HCT116 (cell line): Measurements from ENCODE around the gene GRM3. TPM values are rescaled to one million over a fixed set of nuclear protein-coding genes. Genes with fewer than 3 reads are reported as not detected.

ENCODE experiments used
- ATAC-seq: fragments of 200-7000 bp; cut with Tn5 transposase; 2 replicates; pipeline ENCODE4 v1.9.1; 2020; ENCODE audit warnings: mild to moderate bottlenecking, moderate library complexity
- BruUV-seq: library from RNA; stranded (reverse); fragments of 400-500 nt; replicated peaks from 2 replicates; lab custom pipeline; 2021; lab: Mats Ljungman, UMichigan
- CTCF ChIA-PET: fragments of 300-600 bp; sonication (Branson Sonifier 250); formaldehyde crosslinking; loops from one replicate; lab custom pipeline; 2021; ENCODE audit warnings: antibody characterized with exemption; lab: Charles Lee
- POLR2A ChIA-PET: fragments of 300-600, 350-600 bp; sonication (Branson Sonifier 250); formaldehyde crosslinking; loops from one replicate; lab custom pipeline; 2021; ENCODE audit warnings: antibody characterized with exemption; lab: Charles Lee
- RAD21 ChIA-PET, 2 experiments: fragments of 300-600 bp; sonication (Branson Sonifier 250); formaldehyde crosslinking; loops; one replicate each; lab custom pipeline; 2023; ENCODE audit warnings: low total read pairs in 2 of 2; ENCODE audit not compliant: uncharacterized antibody in 2 of 2, unreplicated experiment in 2 of 2, low non-redundant PET in 1 of 2; lab: Charles Lee
- DNase-seq: peaks from one replicate; pipeline ENCODE4 v3.0.0-alpha.2; 2010; ENCODE audit warnings: low read depth, low spot score
- H2AFZ ChIP-seq: fragments of 200-600 bp; shearing (Covaris generic), sonication (generic); 2 replicates; pipeline ENCODE4 v1.6.1; 2017; ENCODE audit warnings: low read depth, mixed run types, mixed read lengths, antibody characterized with exemption, low read length; ENCODE audit not compliant: poor library complexity, severe bottlenecking
- H3K27ac ChIP-seq: 2 replicates; pipeline ENCODE4 v1.5.1; 2012; ENCODE audit warnings: low read depth, low read length
- H3K27me3 ChIP-seq: fragments of 200-600 bp; sonication (generic); 2 replicates; pipeline ENCODE4 v1.6.1; 2016; ENCODE audit warnings: mixed run types, low read length, mixed read lengths; ENCODE audit not compliant: insufficient read depth
- H3K36me3 ChIP-seq, 2 experiments: fragments of 200-500 bp in 1 of 2; fragments of 200-600 bp in 1 of 2; sonication (Bioruptor generic) in 1 of 2; sonication (generic) in 1 of 2; 2 replicates each; pipeline versions ENCODE4 v1.5.1 to v1.6.1; 2014 to 2016; ENCODE audit warnings: low read length in 2 of 2, inconsistent platforms in 1 of 2, mixed read lengths in 1 of 2, mixed run types in 1 of 2; ENCODE audit not compliant: insufficient read depth in 2 of 2, control insufficient read depth in 1 of 2
- H3K4me1 ChIP-seq, 2 experiments: fragments of 200-600 bp in 1 of 2; sonication (generic) in 1 of 2; 2 replicates each; pipeline versions ENCODE4 v1.5.1 to v1.6.1; 2012 to 2017; ENCODE audit warnings: low read length in 2 of 2, inconsistent platforms in 1 of 2, mild to moderate bottlenecking in 1 of 2, mixed read lengths in 1 of 2, mixed run types in 1 of 2, moderate library complexity in 1 of 2; ENCODE audit not compliant: insufficient read depth in 2 of 2, control insufficient read depth in 1 of 2
- H3K4me2 ChIP-seq: fragments of 200-600 bp; sonication (generic); 2 replicates; pipeline ENCODE4 v1.6.1; 2017; ENCODE audit warnings: mixed run types, low read length, mixed read lengths
- H3K4me3 ChIP-seq, 2 experiments: fragments of 200-600 bp in 1 of 2; sonication (generic) in 1 of 2; replicated peaks in 1 of 2; 2 replicates each; pipeline ENCODE4 v1.5.1; 2011 to 2016; ENCODE audit warnings: low read length in 2 of 2, control low read depth in 1 of 2, low read depth in 1 of 2, mild to moderate bottlenecking in 1 of 2, mixed read lengths in 1 of 2, mixed run types in 1 of 2
- H3K79me2 ChIP-seq: fragments of 200-600 bp; sonication (generic); 2 replicates; pipeline ENCODE4 v1.6.1; 2017; ENCODE audit warnings: mild to moderate bottlenecking, mixed run types, low read length, moderate library complexity, mixed read lengths; ENCODE audit not compliant: insufficient read depth
- H3K9ac ChIP-seq: fragments of 200-600 bp; sonication (generic); 2 replicates; pipeline ENCODE4 v1.6.1; 2016; ENCODE audit warnings: low read length, mixed read lengths
- H3K9me2 ChIP-seq: fragments of 200-600 bp; sonication (generic), shearing (Covaris generic); 2 replicates; pipeline ENCODE4 v1.6.1; 2017; ENCODE audit warnings: mixed run types, mild to moderate bottlenecking, moderate library complexity; ENCODE audit not compliant: insufficient read depth
- H3K9me3 ChIP-seq, 2 experiments: fragments of 200-500 bp in 1 of 2; fragments of 200-600 bp in 1 of 2; sonication (Bioruptor generic) in 1 of 2; sonication (generic) in 1 of 2; 2 replicates each; pipeline ENCODE4 v1.6.1; 2014 to 2017; ENCODE audit warnings: low read length in 2 of 2, mixed read lengths in 2 of 2, inconsistent platforms in 1 of 2, low read depth in 1 of 2, mild to moderate bottlenecking in 1 of 2, mixed run types in 1 of 2, moderate library complexity in 1 of 2; ENCODE audit not compliant: control insufficient read depth in 1 of 2, insufficient read depth in 1 of 2
- H4K20me1 ChIP-seq: fragments of 200-600 bp; sonication (generic), shearing (Covaris generic); 2 replicates; pipeline ENCODE4 v1.6.1; 2017; ENCODE audit warnings: mixed run types, mild to moderate bottlenecking, moderate library complexity; ENCODE audit not compliant: insufficient read depth
- CBX3 ChIP-seq: IDR thresholded peaks from 2 replicates; pipeline ENCODE4 v1.6.1; 2012; ENCODE audit warnings: low read depth
- CTCF ChIP-seq, 3 experiments: fragments of 200-600 bp in 1 of 3; sonication (generic) in 1 of 3; IDR thresholded peaks in 2 of 3; conservative IDR thresholded peaks in 1 of 3; 2 replicates each; pipeline ENCODE4 v1.5.1; 2012 to 2017; ENCODE audit warnings: low read depth in 2 of 3, low read length in 2 of 3, antibody characterized with exemption in 1 of 3, borderline replicate concordance in 1 of 3, control low read depth in 1 of 3, mild to moderate bottlenecking in 1 of 3, mixed read lengths in 1 of 3, mixed run types in 1 of 3, moderate library complexity in 1 of 3; ENCODE audit not compliant: insufficient read depth in 1 of 3
- EGR1 ChIP-seq: IDR thresholded peaks from 2 replicates; pipeline ENCODE4 v1.6.1; 2012; ENCODE audit warnings: low read depth
- EZH2 ChIP-seq: fragments of 200-600 bp; sonication (generic); IDR thresholded peaks from 2 replicates; pipeline ENCODE4 v1.6.1; 2017; ENCODE audit warnings: antibody characterized with exemption, mixed run types
- FOSL1 ChIP-seq: IDR thresholded peaks from 2 replicates; pipeline ENCODE4 v1.6.1; 2012; ENCODE audit warnings: low read depth
- JUND ChIP-seq: IDR thresholded peaks from 2 replicates; pipeline ENCODE4 v1.6.1; 2012
- MAX ChIP-seq: IDR thresholded peaks from 2 replicates; pipeline ENCODE4 v1.6.1; 2012
- POLR2A ChIP-seq: IDR thresholded peaks from 2 replicates; pipeline ENCODE4 v1.7.0; 2011; ENCODE audit warnings: borderline replicate concordance; ENCODE audit not compliant: insufficient read depth, insufficient read length; ENCODE audit errors: extremely low read depth
- REST ChIP-seq: IDR thresholded peaks from 2 replicates; pipeline ENCODE4 v1.6.1; 2012; ENCODE audit warnings: low read depth
- SIN3A ChIP-seq: IDR thresholded peaks from 2 replicates; pipeline ENCODE4 v1.6.1; 2012; ENCODE audit warnings: low read depth
- TCF7L2 ChIP-seq: IDR thresholded peaks from 2 replicates; pipeline ENCODE4 v1.7.0; 2011; ENCODE audit warnings: borderline replicate concordance, inconsistent platforms; ENCODE audit not compliant: insufficient read depth, insufficient read length; ENCODE audit errors: extremely low read depth
- YY1 ChIP-seq: IDR thresholded peaks from 2 replicates; pipeline ENCODE4 v1.6.1; 2011; ENCODE audit warnings: low read length, low read depth, moderate library complexity, mild to moderate bottlenecking; ENCODE audit not compliant: insufficient replicate concordance; ENCODE audit errors: extremely low read depth
- ZBTB33 ChIP-seq: IDR thresholded peaks from 2 replicates; pipeline ENCODE4 v1.6.1; 2011; ENCODE audit warnings: mild to moderate bottlenecking, low read length, moderate library complexity; ENCODE audit not compliant: insufficient replicate concordance; ENCODE audit errors: extremely low read depth
- intact Hi-C: fragments of 100-400 bp; cut with micrococcal nuclease; formaldehyde crosslinking; loops from 2 replicates; pipeline ENCODE4 v1.10.0; 2022
- total RNA-seq: library from RNA; stranded (reverse); gene quantifications from one replicate; pipeline ENCODE4 v1.2.1, GENCODE V29; 2021; ENCODE audit not compliant: unreplicated experiment

Gene GRM3
- total RNA-seq, 1 experiment from 2014 or later = not detected

GRCh38 chr7:86720306-86720705 is 76.6 kb downstream of the GRM3 start:
- Histone ChIP-seq H3K4me3 (no peak overlapping the region), H3K27ac (no peak overlapping the region), H3K9me2 (no peaks in the 10 kb centered on the region), H4K20me1 (no peaks in the 10 kb centered on the region), H2AFZ (no peak overlapping the region), H3K36me3 (no peaks in the 10 kb centered on the region), H3K9me3 (no peaks in the 10 kb centered on the region), H3K4me2 (no peak overlapping the region), H3K27me3 (no peaks in the 10 kb centered on the region), H3K79me2 (no peaks in the 10 kb centered on the region), H3K9ac (no peak overlapping the region), H3K4me1 (no peaks in the 10 kb centered on the region)
- POLR2A ChIA-PET = no interaction called here
- CTCF ChIA-PET = no interaction called here
- BruUV-seq = no TSS peak
- RAD21 ChIA-PET = no interaction called here
- no peak for ATAC-seq
- no peak for DNase-seq
- no peak for TF ChIP-seq ZBTB33
- intact Hi-C loops = no loop called here

- no peaks in the 10 kb centered on the region for H4K20me1 ChIP-seq
- H3K9me2 ChIP-seq = no peaks in the 10 kb centered on the region
- H3K4me3 ChIP-seq = no peak overlapping the region
- intact Hi-C loops = no loop called here
- H3K9me3 ChIP-seq = no peaks in the 10 kb centered on the region
- no peaks in the 10 kb centered on the region for H3K79me2 ChIP-seq
- ChIA-PET RAD21 (no interaction called here), POLR2A (no interaction called here), CTCF (no interaction called here)
- no peak overlapping the region for H3K4me2 ChIP-seq
- no peak overlapping the region for H3K9ac ChIP-seq
- no TSS peak for BruUV-seq
- no peaks in the 10 kb centered on the region for H3K36me3 ChIP-seq
- H3K27ac ChIP-seq = no peak overlapping the region
- ATAC-seq = no peak
- no peak for DNase-seq
- no peaks in the 10 kb centered on the region for H3K4me1 ChIP-seq
- H2AFZ ChIP-seq = no peak overlapping the region
- no peaks in the 10 kb centered on the region for H3K27me3 ChIP-seq
- TF ChIP-seq CTCF (IDR thresholded peaks at IDR 0.05 in 2 of 3, conservative IDR thresholded peaks at IDR 0.05 in 1 of 3; ENCODE audit: borderline replicate concordance in 1 of 3, insufficient read depth in 1 of 3, low read depth in 2 of 3, low read length in 2 of 3) (no peak), EGR1 (no peak), REST (no peak), YY1 (no peak), JUND (no peak), EZH2 (no peak), MAX (no peak), FOSL1 (no peak), TCF7L2 (no peak), SIN3A (no peak), CBX3 (no peak), POLR2A (no peak)
Measured at GRCh38 chr7:86733783-86734182, 90.1 kb downstream of the GRM3 start.
